K562 (cell line): Measurements from ENCODE around the gene SPDYE4. TPM values are rescaled to one million over a fixed set of nuclear protein-coding genes. Genes with fewer than 3 reads are reported as not detected.
A peak's percentile ranks its signal among the peaks of the same experiment; 100 is the strongest.

Experiments
- EP300 ChIP-seq: IDR thresholded peaks from 2 replicates; pipeline ENCODE4 v1.6.1; 2012; ENCODE audit warnings: low read length, improper control_type of control experiment
- FOXJ3 ChIP-seq: sonication (generic); formaldehyde crosslinking; IDR thresholded peaks from 2 replicates; pipeline ENCODE4 v1.4.0; 2020; ENCODE audit warnings: mild to moderate bottlenecking, missing genetic modification reagents
- HDAC1 ChIP-seq, 2 experiments: fragments of 450-650 bp; IDR thresholded peaks; 2 replicates each; pipeline ENCODE4 v1.6.1; 2016 to 2017; ENCODE audit warnings: inconsistent platforms in 1 of 2, mild to moderate bottlenecking in 1 of 2, moderate library complexity in 1 of 2
- IFI16 ChIP-seq: fragments of 250-450 bp; sonication (Bioruptor Pico); IDR thresholded peaks from 2 replicates; pipeline ENCODE4 v2.1.2; 2022; ENCODE audit warnings: mild to moderate bottlenecking, inconsistent platforms
- PCBP1 ChIP-seq: fragments of 200-400 bp; formaldehyde crosslinking; IDR thresholded peaks from 2 replicates; pipeline ENCODE4 v1.6.1; 2018; ENCODE audit warnings: mild to moderate bottlenecking, low read depth, low read length; ENCODE audit not compliant: poor library complexity, severe bottlenecking
- PRPF4 ChIP-seq: fragments of 200-400 bp; formaldehyde crosslinking; IDR thresholded peaks from one replicate; pipeline ENCODE4 v1.6.1; 2017; ENCODE audit warnings: low read length, low read depth, mild to moderate bottlenecking; ENCODE audit not compliant: insufficient read depth, poor library complexity, severe bottlenecking
- RBM14 ChIP-seq: fragments of 200-400 bp; formaldehyde crosslinking; IDR thresholded peaks from 2 replicates; pipeline ENCODE4 v1.6.1; 2018; ENCODE audit warnings: low read depth, mild to moderate bottlenecking, low read length, moderate library complexity, borderline replicate concordance; ENCODE audit not compliant: insufficient read depth
- SMARCA5 ChIP-seq: fragments of 450-650 bp; IDR thresholded peaks from 2 replicates; pipeline ENCODE4 v1.6.1; 2016
- SMARCE1 ChIP-seq: fragments of 450-650 bp; IDR thresholded peaks from 2 replicates; pipeline ENCODE4 v1.7.1; 2016; ENCODE audit warnings: mild to moderate bottlenecking
- TBP ChIP-seq: optimal IDR thresholded peaks from 2 replicates; pipeline ENCODE3; 2011; ENCODE audit warnings: low read depth, low read length, improper control_type of control experiment
- YY1 ChIP-seq, 3 experiments: IDR thresholded peaks; 2 replicates each; pipeline ENCODE4 v1.6.1; 2011; ENCODE audit warnings: low read length in 2 of 3, mild to moderate bottlenecking in 2 of 3, moderate library complexity in 2 of 3, borderline replicate concordance in 1 of 3, control low read depth in 1 of 3, low read depth in 1 of 3; ENCODE audit not compliant: insufficient read depth in 3 of 3, insufficient replicate concordance in 2 of 3, control insufficient read depth in 1 of 3, insufficient read length in 1 of 3; ENCODE audit errors: extremely low read depth in 1 of 3
- ZNF174 ChIP-seq: fragments of 250-450 bp; sonication (Bioruptor Pico); IDR thresholded peaks from 2 replicates; pipeline ENCODE4 v1.4.0; 2020; ENCODE audit warnings: mild to moderate bottlenecking
- ZNF354B ChIP-seq: fragments of 250-450 bp; sonication (Bioruptor Pico); IDR thresholded peaks from 2 replicates; pipeline ENCODE4 v1.4.0; 2020
- ZNF561 ChIP-seq: fragments of 450-650 bp; formaldehyde crosslinking; conservative IDR thresholded peaks from 2 replicates; pipeline ENCODE4 v1.4.0; 2020; ENCODE audit warnings: mild to moderate bottlenecking, moderate library complexity
- polyA plus RNA-seq, 8 experiments: library from polyadenylated mRNA; depleted of rRNA in 4 of 8; stranded (reverse) in 5 of 8; unstranded in 3 of 8; fragments of >200 nt; fragmentation: Nextera tagmentation in 2 of 8; fragmentation: Illumina TruSeq in 1 of 8; extraction: Ambion mirVana in 2 of 8; extraction: Trizol in 1 of 8; gene quantifications; 2 replicates each; pipeline versions ENCODE4 v1.2.1 to v1.2.3, GENCODE V29; 2011 to 2014; ENCODE audit warnings: inconsistent platforms in 1 of 8, missing spikeins in 1 of 8
- total RNA-seq, 7 experiments: library from RNA; depleted of rRNA in 6 of 7; stranded (reverse); fragments of >200 nt in 6 of 7; fragmentation: Illumina TruSeq in 2 of 7; extraction: Trizol in 2 of 7; gene quantifications; 2 replicates each; pipeline versions ENCODE4 v1.2.1 to v1.2.3, GENCODE V29; 2011 to 2021; ENCODE audit warnings: low replicate concordance in 1 of 7
- TF ChIP-seq, protein P1 (sequence below): IDR thresholded peaks from 2 replicates; pipeline ENCODE4 v1.6.1; 2011; ENCODE audit warnings: borderline replicate concordance, low read depth, mild to moderate bottlenecking, moderate library complexity, low read length; ENCODE audit not compliant: insufficient read depth, poor library complexity, severe bottlenecking
- TF ChIP-seq, protein P2 (sequence below): fragments of 250-450 bp; sonication (Bioruptor Pico); IDR thresholded peaks from 2 replicates; pipeline ENCODE4 v1.5.0; 2021; ENCODE audit warnings: mild to moderate bottlenecking, borderline replicate concordance
- TF ChIP-seq, protein P3 (sequence below), 2 experiments: IDR thresholded peaks; 2 replicates each; pipeline ENCODE4 v1.6.1; 2011; ENCODE audit warnings: borderline replicate concordance in 1 of 2, control low read depth in 1 of 2, low read depth in 1 of 2, low read length in 1 of 2, mild to moderate bottlenecking in 1 of 2, mixed read lengths in 1 of 2, moderate library complexity in 1 of 2; ENCODE audit not compliant: insufficient read depth in 1 of 2, insufficient read length in 1 of 2, poor library complexity in 1 of 2, severe bottlenecking in 1 of 2; ENCODE audit errors: extremely low read depth in 1 of 2
- TF ChIP-seq, protein P4 (sequence below): fragments of 450-650 bp; formaldehyde crosslinking; IDR thresholded peaks from 2 replicates; pipeline ENCODE4 v1.4.0; 2020; ENCODE audit warnings: mild to moderate bottlenecking, moderate library complexity

The SPDYE4 gene
- total and polyA plus RNA-seq, 9 of the 15 experiments (the other 6 are each of a cell fraction or from before 2014, with no cell fraction given) = not detected

DNA sequence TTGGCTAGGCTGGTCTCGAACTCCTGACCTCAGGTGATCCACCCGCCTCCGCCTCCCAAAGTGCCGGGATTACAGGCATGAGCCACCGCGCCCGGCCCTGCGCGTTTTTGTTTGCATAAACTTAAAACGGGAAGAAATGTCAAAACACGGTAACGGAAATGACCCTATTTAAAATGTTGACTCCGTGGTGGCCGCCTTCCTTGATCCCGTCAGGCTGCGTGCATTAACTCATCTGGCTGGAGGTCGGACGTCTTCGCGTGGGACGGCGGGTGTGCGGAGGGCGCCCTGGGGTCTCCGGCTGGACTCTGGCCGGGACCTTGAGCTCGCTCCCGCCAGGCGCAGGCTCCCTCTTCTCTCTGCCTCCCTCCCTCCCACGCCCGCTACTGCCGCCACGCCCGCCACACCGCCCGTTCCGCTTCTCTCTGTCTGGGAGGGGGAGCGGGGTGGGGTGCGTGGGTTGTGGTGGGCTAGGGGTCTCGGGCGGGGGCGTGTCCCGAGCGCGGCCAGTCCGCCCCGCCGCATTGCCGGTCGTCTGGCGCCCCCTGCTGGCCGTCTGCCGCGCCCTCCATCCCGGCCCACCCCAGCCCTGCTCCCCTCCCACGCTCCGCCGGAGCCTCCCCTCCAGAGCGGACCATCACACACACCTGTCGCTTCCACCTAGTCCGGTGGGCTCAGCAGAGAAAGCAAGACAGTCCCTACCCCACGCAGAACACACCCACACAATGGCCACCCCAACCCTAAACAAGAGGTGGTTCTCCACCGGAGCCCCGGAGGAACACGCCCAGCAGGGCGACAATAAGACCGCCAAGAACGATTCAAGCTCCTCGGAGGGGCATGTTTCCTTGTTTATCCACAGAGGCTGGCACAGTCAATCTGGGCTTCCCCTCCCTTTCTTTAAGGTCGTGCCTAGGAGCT lies 12.5 kb downstream of the SPDYE4 start (continued):
- TF ChIP-seq, protein P1, sequence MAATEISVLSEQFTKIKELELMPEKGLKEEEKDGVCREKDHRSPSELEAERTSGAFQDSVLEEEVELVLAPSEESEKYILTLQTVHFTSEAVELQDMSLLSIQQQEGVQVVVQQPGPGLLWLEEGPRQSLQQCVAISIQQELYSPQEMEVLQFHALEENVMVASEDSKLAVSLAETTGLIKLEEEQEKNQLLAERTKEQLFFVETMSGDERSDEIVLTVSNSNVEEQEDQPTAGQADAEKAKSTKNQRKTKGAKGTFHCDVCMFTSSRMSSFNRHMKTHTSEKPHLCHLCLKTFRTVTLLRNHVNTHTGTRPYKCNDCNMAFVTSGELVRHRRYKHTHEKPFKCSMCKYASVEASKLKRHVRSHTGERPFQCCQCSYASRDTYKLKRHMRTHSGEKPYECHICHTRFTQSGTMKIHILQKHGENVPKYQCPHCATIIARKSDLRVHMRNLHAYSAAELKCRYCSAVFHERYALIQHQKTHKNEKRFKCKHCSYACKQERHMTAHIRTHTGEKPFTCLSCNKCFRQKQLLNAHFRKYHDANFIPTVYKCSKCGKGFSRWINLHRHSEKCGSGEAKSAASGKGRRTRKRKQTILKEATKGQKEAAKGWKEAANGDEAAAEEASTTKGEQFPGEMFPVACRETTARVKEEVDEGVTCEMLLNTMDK = peak; percentile 18
- no peak for TF ChIP-seq YY1 (IDR thresholded peaks at IDR 0.05; ENCODE audit: borderline replicate concordance in 1 of 3, control insufficient read depth in 1 of 3, extremely low read depth in 1 of 3, insufficient read depth in 3 of 3, insufficient read length in 1 of 3, insufficient replicate concordance in 2 of 3, low read depth in 1 of 3, low read length in 2 of 3)
- no peak for TF ChIP-seq FOXJ3 (CRISPR knock-in tag)
- TF ChIP-seq ZNF174 (CRISPR knock-in tag) = no peak
- no peak for TF ChIP-seq SMARCE1
- TF ChIP-seq, protein P2, sequence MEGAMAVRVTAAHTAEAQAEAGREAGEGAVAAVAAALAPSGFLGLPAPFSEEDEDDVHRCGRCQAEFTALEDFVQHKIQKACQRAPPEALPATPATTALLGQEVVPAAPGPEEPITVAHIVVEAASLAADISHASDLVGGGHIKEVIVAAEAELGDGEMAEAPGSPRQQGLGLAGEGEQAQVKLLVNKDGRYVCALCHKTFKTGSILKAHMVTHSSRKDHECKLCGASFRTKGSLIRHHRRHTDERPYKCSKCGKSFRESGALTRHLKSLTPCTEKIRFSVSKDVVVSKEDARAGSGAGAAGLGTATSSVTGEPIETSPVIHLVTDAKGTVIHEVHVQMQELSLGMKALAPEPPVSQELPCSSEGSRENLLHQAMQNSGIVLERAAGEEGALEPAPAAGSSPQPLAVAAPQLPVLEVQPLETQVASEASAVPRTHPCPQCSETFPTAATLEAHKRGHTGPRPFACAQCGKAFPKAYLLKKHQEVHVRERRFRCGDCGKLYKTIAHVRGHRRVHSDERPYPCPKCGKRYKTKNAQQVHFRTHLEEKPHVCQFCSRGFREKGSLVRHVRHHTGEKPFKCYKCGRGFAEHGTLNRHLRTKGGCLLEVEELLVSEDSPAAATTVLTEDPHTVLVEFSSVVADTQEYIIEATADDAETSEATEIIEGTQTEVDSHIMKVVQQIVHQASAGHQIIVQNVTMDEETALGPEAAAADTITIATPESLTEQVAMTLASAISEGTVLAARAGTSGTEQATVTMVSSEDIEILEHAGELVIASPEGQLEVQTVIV (CRISPR knock-in tag) = no peak
- peak in 1 of 2 experiments; percentile 31; a peak in 1 of 4 replicates for TF ChIP-seq HDAC1 (IDR thresholded peaks at IDR 0.05)
- no peak for TF ChIP-seq PRPF4
- TF ChIP-seq PCBP1 = no peak
- TF ChIP-seq RBM14 = no peak
- peak; percentile 54 for TF ChIP-seq TBP
- TF ChIP-seq IFI16 (CRISPR knock-in tag) = no peak
- no peak for TF ChIP-seq SMARCA5
- TF ChIP-seq EP300 = no peak
- TF ChIP-seq ZNF354B = no peak
- TF ChIP-seq, protein P3, sequence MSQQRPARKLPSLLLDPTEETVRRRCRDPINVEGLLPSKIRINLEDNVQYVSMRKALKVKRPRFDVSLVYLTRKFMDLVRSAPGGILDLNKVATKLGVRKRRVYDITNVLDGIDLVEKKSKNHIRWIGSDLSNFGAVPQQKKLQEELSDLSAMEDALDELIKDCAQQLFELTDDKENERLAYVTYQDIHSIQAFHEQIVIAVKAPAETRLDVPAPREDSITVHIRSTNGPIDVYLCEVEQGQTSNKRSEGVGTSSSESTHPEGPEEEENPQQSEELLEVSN (IDR thresholded peaks at IDR 0.05; ENCODE audit: borderline replicate concordance in 1 of 2, extremely low read depth in 1 of 2, insufficient read depth in 1 of 2, insufficient read length in 1 of 2, low read depth in 1 of 2, low read length in 1 of 2, poor library complexity in 1 of 2, severe bottlenecking in 1 of 2) = peak in 1 of 2 experiments; percentile 34
- TF ChIP-seq, protein P4, sequence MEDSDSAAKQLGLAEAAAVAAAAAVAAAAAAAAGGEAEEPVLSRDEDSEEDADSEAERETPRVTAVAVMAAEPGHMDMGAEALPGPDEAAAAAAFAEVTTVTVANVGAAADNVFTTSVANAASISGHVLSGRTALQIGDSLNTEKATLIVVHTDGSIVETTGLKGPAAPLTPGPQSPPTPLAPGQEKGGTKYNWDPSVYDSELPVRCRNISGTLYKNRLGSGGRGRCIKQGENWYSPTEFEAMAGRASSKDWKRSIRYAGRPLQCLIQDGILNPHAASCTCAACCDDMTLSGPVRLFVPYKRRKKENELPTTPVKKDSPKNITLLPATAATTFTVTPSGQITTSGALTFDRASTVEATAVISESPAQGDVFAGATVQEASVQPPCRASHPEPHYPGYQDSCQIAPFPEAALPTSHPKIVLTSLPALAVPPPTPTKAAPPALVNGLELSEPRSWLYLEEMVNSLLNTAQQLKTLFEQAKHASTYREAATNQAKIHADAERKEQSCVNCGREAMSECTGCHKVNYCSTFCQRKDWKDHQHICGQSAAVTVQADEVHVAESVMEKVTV (CRISPR knock-in tag) = peak; percentile 57; the same call in 1 of the 2 replicates
- no peak for TF ChIP-seq ZNF561 (CRISPR knock-in tag)
